OCI-LY1 (cell line): ENCODE measurements around the gene CEP112.

Source experiments
- EZH2 ChIP-seq: fragments of 200-600 bp; sonication (generic), shearing (Covaris generic); IDR thresholded peaks from 2 replicates; pipeline ENCODE4 v1.8.0; 2017; ENCODE audit warnings: borderline replicate concordance, mixed run types, mild to moderate bottlenecking, antibody characterized with exemption, low read length, moderate library complexity, mixed read lengths
- TF ChIP-seq, protein P1 (sequence below): fragments of 200-600 bp; sonication (generic), shearing (Covaris generic); IDR thresholded peaks from 2 replicates; pipeline ENCODE4 v1.5.1; 2017; ENCODE audit warnings: mild to moderate bottlenecking, antibody characterized with exemption, low read length, moderate library complexity, mixed read lengths

DNA sequence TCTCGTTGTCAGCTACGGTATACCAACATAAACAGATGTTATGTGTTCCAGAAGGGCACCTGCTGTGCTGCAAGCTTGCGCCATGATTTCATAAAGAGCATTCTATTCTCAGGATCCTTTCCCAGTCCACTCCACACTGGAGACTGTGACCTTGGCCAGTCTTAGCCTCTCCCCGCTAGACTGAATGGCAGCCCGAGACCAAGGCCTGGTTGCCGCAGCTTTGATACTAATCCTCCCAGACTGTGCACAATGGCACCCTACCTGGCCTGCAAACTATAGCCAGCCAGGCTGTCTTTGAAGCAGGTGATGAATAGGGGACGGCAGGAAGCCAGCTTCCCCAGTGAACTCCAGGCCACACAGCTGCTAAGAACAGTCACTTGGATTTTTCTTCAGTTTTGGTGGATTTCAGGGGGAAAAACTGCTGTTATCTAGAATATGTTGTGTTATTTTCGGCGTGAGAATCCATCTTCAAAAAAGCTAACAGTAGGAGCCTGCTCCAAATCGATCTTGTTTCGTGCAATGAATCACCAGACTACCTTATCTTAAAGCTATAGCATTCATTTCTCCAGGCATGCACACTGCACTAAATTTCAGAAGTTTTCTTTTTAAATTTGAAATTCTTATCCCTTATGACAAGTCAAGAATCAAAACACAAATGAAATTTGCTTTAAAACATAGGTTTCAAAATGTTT lies 289.0 kb downstream of the CEP112 start:
- TF ChIP-seq, protein P1, sequence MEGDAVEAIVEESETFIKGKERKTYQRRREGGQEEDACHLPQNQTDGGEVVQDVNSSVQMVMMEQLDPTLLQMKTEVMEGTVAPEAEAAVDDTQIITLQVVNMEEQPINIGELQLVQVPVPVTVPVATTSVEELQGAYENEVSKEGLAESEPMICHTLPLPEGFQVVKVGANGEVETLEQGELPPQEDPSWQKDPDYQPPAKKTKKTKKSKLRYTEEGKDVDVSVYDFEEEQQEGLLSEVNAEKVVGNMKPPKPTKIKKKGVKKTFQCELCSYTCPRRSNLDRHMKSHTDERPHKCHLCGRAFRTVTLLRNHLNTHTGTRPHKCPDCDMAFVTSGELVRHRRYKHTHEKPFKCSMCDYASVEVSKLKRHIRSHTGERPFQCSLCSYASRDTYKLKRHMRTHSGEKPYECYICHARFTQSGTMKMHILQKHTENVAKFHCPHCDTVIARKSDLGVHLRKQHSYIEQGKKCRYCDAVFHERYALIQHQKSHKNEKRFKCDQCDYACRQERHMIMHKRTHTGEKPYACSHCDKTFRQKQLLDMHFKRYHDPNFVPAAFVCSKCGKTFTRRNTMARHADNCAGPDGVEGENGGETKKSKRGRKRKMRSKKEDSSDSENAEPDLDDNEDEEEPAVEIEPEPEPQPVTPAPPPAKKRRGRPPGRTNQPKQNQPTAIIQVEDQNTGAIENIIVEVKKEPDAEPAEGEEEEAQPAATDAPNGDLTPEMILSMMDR: no peak
- no peak for TF ChIP-seq EZH2
